Non-pigmented ciliary epithelial cell (primary cell): Measurements from ENCODE around the gene RAB4A.

Experiments used
- DNase-seq: peaks from one replicate; pipeline ENCODE4 v3.0.0-alpha.2; 2010; ENCODE audit warnings: low read depth

Gene RAB4A

GRCh38 chr1:229270547-229271447 lies at the start of gene RAB4A:
Gene RAB4A (plus strand): TSS chr1:229271111. CDS start chr1:229271340, 229 bp downstream.
- DNase-seq: no peak

DNA sequence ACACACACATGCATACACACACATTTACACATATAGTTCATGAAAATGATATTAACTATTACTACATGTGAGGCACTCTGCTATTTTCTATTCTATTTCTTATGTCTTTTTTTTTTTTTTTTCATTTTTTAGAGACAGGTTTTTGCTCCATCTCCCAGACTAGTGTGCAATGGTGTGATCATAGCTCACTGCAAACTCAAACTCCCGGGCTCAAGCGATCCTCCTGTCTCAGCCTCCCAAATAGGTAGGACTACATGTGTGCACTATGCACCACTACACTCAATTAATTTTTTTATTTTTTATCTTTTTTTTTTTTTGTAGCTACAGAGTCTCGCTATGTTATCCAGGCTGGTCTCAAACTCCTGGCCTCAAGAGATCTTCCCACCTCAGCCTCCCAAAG lies 48.8 kb upstream of the RAB4A start:
- DNase-seq: no peak

DNA sequence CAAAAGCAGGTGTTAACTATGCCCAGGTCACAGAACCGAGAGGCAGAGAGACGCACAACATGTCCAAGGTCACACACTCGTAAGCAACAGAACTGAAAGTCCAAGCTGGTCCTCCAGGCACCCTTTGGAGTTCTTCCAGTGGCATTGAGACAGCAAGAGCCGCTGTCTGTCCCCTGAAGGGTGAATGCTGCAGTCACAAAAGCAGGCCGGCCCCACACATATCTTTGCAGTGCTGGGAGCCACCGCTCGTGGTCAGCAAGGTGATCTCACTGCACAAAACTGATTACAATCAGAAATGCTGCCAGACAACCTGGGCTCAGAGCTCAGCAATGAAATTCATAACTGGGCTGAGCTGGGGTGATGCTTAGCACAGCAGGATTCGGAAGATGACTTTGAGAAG lies 47.4 kb upstream of the RAB4A start:
- DNase-seq: no peak

- DNase-seq: no peak
These were observed 46.6 kb upstream of the RAB4A start for GRCh38 chr1:229224308-229224707.

GRCh38 chr1:229225331-229225782 lies 45.6 kb upstream of the RAB4A start:
- no peak for DNase-seq

DNA sequence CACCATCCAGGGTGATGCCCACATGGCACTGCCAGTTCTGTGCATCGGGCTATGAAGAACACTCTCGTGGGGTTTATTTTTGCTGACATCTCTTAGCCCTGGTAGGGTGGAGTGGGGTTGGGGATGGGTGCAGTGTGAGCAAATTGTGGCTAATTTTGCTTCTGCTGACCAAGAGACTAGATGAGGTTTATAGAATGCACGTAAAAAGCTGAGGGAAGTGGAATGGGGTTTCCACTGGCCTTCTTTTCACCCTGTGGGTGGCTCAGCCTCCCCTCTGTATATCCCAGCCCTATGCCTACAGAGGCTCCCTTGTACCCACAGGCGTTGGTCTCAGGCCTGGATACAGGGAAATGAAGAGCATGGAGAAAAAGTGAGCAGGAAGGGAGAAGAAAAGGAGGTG lies 44.1 kb upstream of the RAB4A start:
- no peak for DNase-seq

DNA sequence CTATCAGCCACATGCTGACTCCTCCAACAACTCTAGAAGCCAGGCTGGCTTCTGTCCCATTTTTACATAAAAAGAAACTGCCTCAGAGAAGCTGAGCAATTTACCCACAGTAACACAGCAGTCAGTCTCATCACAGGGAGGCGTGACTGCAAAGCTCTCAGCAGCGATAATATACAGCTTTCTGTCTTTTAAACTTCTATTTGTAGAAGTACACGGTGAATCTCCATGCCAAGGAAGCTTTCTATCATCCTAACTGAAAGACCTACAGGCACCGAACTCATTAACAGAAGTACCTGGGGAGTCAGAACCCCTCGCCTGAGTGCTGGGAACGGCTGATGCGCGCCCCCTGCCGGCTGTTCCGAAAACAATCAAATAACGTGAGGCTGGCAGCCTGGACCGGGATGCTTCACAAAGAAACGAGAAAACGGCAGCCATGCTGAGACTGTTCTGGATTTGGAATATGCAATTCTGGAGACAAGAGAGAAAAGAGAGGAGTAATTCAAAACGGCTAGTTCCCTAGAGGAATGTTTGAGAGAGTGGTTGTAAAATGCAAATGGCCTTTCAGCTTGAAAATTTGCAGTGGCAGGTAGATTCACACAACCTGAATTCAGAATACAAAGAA lies 43.5 kb upstream of the RAB4A start:
- DNase-seq: no peak

GRCh38 chr1:229228522-229228921 lies 42.4 kb upstream of the RAB4A start:
- DNase-seq: no peak

DNA sequence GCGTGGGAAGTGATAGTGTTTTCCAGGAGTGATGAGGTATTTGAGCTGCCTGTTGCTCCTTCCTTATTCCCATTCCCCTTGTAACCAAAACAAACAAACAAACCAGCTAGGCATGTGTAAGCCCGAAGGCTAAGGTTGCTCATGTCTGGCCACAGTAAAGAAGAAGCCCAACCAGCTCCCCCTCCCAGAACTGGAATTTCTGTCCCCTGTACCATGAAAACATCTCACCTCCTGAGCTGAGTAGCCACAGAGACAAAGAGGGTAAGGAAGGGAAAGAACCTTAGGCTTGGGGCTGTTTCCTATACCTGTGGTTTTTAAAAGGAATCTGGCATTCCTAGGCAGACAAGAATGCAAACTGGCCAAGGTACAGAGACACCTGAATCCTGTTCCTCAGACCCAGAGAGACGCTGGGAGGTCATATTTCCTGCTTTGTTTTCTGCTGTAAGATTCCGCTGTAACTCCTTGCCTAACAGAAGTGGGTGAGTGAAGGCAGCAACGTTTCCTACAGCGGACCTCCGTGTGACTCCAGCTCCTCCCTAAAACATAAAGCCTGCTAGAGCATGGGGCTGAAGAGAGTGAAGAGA lies 41.7 kb upstream of the RAB4A start:
- no peak for DNase-seq

DNA sequence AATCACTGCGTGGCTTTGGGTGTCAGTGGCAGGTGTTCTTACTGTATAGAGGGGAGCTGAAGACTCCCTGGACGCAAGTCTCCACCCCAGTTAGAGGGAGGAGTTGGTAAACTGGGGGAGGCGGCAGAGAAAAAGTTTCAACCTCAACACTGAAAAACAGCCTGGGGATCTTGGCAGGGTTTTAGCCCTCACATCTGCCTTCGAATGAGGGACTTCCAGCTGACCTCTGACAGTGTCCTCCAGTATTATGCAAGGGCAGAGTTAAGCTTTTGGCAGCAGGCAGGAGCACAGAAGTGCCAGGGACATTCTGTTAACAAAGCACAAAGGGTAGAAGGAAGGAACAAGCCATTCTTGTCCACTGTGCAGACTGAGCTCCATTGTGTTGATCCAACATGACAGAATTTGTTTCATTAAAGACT lies 41.2 kb upstream of the RAB4A start:
- no peak for DNase-seq

- DNase-seq: no peak
These were observed 40.6 kb upstream of the RAB4A start for GRCh38 chr1:229230140-229230892.

GRCh38 chr1:229230893-229231753 lies 39.8 kb upstream of the RAB4A start:
- no peak for DNase-seq

DNA sequence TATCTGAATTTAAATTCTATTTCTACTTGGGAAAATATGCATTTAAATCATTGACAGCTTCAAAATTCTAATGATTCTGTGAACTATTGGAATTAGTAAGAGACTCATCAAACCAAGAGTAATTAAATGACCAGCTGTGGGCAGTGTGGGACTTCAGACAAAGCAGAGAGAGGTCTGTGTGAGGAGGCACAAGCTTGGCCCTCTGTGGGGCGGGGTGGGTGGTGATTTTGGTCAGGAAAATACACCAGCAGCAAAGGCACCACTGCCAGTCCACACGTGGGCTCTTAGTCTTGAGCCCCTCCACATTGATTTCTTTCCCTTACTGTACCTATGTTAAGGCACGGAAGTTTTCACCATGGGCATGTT lies 39.2 kb upstream of the RAB4A start:
- DNase-seq: no peak

GRCh38 chr1:229234870-229235472 lies 35.9 kb upstream of the RAB4A start:
- DNase-seq: no peak

GRCh38 chr1:229237320-229237719 lies 33.6 kb upstream of the RAB4A start:
- no peak for DNase-seq

DNA sequence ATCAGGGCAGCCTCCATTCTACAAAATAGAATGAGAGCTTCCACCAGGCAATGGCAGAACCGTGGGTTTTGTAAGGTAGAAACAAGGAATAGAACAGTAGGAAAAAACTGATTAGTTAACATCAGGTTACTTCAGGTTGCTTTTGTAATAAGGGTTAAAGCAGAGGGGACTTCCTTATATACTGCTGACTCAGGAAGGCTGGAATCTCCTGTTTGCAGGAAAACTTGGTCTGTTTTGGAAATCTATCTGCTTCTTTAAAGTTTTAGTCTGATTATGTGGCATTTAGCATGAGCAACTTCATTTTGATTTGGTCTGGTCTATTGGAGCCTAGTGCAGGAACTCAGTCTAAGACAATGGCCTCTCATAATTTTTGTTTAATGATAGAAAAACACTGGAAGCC lies 32.7 kb upstream of the RAB4A start:
- no peak for DNase-seq

DNA sequence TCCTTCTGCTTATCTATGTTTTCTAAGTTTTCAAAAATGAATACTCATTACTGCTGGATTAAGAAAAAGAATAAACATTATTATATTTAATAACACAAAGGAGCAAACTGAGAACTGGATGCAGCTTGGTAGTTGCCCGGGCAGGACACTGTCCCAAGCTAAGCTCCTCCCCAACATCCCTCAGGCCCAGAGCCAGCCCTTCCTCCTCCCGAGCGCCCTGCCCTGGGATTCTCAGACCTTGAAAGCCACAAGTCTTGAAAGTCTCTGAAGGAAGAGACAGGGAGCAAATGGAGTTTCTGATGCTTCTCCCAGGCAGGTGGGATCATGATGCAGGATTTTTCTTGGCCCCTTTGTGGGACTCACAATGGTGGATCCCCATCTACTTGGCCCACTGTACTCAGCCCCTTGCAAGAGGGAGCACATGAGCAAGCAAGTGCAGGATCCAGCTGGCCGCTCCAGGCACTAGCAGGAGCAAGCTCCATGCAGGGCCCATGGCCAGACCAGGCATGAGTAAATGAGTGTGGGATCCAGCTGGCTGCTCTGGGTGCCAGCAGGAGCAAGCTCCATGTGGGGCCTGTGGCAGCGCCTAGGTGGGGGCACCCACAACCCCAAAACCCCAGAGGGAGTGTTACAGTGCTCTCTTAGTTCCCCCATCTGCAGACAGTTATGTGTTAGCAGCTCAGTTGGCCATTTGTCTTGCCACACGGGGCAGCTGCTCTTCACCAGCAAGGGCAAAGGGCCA lies 32.1 kb upstream of the RAB4A start:
- no peak for DNase-seq

DNA sequence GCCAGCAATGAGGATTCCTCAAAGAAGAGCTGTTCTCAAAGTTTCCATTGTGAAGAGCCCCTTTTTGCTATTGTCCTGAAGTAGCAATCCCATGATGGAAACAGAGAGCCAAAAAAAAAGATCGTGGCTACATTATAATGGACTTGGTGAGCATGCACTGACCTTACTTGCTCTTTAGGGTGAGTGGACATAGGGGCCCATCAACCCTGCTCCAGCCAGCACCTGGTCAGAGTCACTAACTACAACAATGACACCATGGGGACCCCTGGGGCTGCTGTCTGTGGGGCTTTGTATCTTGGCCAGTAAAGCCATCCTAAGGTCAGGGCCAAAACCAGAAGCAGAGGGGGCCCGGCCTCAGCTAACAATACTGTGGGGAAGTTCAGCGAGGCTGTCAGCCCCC lies 30.4 kb upstream of the RAB4A start:
- no peak for DNase-seq

DNA sequence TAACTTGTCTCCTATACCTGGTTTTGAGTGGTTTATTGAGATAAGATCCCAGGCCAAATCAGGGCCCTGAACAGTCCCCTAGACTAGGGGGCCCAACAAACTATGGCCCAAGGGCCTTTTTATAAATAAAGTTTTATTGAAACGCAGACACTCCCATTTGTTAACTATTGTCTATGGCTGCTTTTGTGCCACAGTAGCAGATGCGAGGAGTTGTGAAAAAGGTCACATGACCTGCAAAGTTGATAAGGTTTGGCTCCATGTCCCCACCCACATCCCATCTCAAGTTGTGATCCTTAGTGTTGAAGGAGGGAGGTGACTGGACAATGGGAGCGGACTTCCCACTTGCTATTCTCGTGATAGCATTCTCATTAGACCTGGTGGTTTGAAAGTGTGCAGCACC lies 29.5 kb upstream of the RAB4A start:
- DNase-seq: no peak

DNA sequence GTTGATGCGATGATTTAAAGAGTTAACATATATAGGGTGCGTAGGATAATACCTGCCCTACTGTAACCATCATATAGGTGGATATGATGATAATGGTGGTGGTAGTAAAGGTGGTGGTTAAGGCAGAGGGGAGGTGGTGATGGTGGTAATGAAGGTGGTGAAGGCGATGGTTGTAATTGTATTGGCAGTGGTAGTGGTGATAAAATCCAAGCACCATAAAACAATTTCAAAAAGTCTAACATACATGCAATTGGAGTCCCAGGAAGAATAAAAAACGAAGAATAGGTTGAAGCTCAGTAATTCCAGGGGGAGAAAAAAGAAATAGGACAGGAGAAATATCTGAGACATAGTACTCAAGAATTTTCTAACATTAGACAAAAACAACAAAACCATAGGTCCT lies 27.3 kb upstream of the RAB4A start:
- DNase-seq: no peak
